Gastroesophageal sphincter (tissue), 3 donors: ENCODE measurements around the gene EGF.
"Not testable (repeated sequence)": the region's sequence is repeated elsewhere in the genome, so short reads cannot be mapped to it uniquely, and the experiment has no call there.

ENCODE experiments used
- CTCF ChIP-seq, 4 experiments: fragments of 200-600 bp in 2 of 4; fragments of 450-650 bp in 2 of 4; sonication (generic) in 1 of 4; IDR thresholded peaks; one replicate each; pipeline ENCODE4 v1.5.1; 2017 to 2019; ENCODE audit warnings: antibody characterized with exemption in 4 of 4, mild to moderate bottlenecking in 2 of 4, moderate library complexity in 2 of 4
- EP300 ChIP-seq: sonication (generic); formaldehyde crosslinking; IDR thresholded peaks from one replicate; pipeline ENCODE4 v1.6.1; 2017; ENCODE audit warnings: antibody characterized with exemption, mild to moderate bottlenecking
- POLR2A ChIP-seq, 2 donors: fragments of 450-650 bp; IDR thresholded peaks; one replicate each; pipeline ENCODE4 v1.6.1; 2017; ENCODE audit warnings: antibody characterized with exemption in 2 of 2, mild to moderate bottlenecking in 2 of 2, moderate library complexity in 1 of 2

- TF ChIP-seq CTCF (IDR thresholded peaks at IDR 0.05); POLR2A (IDR thresholded peaks at IDR 0.05); EP300: not testable (repeated sequence)
Measured at GRCh38 chr4:109937352-109937751, 24.7 kb downstream of the EGF start.
